HG03469 (cell line): ENCODE measurements around the gene PPM1E.
"Not testable (repeated sequence)": the region's sequence is repeated elsewhere in the genome, so short reads cannot be mapped to it uniquely, and the experiment has no call there.

Experiments used
- ATAC-seq: cut with Tn5 transposase; IDR thresholded peaks from one replicate; pipeline ENCODE4 v1.9.1; 2021; ENCODE audit warnings: mild to moderate bottlenecking, moderate library complexity, moderate number of reproducible peaks; ENCODE audit not compliant: unreplicated experiment

The PPM1E gene

DNA sequence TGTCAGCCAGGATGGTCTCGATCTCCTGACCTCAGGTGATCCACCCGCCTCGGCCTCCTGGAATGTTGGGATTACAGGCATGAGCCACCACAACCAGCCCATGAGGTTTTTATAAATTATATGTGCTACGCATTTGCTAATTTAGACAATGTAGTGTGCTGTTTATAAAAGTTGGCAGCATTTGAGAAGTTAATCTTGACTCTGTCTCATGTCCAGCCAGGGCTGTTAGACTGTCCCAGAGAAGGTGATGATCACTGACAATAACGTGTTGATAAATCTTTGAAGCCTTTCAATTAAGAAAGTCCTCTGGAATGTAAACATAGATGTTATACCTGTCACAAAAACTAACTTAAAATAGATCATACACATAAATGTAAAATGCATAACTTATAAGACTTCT lies 82.0 kb downstream of the PPM1E start:
- ATAC-seq, result no peak

DNA sequence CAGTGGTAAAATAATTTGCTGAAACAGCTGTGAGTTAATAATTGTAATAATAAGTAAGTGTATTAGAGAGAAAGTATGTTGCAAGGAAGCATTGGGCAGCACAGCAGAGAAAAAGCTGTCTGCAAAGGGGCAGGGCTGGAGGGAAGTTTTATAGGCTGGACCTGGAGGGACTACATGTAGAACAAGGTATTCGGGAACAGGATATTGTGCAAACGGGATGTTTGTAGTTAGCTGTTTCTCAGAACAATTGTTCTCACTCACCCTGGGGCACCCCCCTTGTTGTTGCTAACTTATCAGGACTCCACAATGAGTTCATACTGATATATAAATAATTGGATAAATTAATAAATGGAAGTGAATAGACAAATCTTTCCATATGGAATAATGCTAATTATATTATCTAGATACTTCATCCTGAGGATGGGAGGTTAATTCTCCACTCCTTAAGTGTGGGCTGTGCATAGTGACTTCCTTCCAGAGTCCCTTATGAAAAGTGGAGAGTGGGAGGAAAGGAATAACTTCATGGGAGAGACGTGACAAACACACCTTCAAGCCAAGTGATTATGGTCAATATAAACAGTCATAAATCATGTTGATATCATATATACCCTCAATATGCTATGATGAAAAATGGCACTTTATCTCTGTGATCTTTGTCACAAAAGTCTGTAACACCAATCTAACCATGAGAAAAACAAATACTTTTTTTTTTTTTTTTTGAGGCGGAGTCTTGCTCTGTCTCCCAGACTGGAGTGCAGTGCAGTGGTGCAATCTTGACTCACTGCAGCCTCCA lies 85.4 kb downstream of the PPM1E start:
- no peak for ATAC-seq

DNA sequence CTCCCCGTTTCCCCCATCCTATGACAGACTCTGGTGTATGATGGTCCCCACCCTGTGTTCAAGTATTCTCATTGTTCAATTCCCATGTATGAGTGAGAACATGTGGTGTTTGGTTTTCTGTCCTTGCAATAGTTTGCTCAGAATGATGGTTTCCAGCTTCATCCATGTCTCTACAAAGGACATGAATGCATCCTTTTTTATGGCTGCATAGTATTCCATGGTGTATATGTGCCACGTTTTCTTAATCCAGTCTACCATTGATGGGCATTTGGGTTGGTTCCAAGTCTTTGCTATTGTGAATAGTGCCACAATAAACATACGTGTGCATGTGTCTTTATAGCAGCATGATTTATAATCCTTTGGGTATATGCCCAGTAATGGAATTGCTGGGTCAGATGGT lies 90.8 kb downstream of the PPM1E start:
- not testable (repeated sequence) for ATAC-seq

GRCh38 chr17:58850106-58850505 lies 94.5 kb downstream of the PPM1E start:
- not testable (repeated sequence) for ATAC-seq

- ATAC-seq, result no peak
Measured at GRCh38 chr17:58865301-58865700, 109.6 kb downstream of the PPM1E start.

DNA sequence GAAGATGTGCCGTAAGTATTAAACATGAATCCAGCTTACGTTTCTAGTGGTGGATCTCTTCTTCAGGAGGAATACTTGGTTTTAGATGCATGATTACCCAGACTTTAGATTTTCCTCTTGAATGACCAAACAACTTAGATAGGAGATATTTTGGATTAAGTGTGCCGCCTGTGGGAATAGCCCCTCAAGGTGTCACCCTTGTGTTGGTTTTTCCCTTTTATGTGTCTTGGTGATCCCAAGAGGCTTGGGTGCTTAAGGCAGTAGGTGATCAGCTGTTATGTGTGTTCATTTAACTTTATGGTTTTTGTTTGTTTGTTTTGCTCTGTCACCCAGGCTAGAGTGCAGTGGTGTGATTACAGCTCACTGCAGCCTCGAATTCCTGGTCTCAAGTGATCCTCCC lies 115.1 kb downstream of the PPM1E start:
- no peak for ATAC-seq

GRCh38 chr17:58873926-58874325 lies 118.3 kb downstream of the PPM1E start:
- ATAC-seq, result no peak

DNA sequence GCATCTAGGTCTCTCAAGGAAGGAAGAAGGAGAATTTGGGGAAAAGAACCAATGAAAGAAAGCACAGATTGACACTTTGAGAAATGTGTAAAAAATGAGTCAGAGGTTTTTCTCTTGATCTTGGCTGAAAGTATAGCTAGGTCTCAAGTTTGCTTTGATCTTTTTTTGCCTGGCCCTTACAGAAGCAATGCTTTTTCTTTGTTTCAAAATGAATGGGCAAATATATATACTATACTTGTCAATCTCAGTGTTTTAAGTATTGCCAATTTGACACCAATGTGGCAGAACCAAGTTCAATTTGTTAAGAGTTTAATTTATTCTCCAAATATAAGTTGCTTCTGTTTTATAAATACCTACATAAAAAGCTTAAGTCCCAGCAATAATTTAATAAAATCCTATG lies 119.6 kb downstream of the PPM1E start:
- no peak for ATAC-seq

DNA sequence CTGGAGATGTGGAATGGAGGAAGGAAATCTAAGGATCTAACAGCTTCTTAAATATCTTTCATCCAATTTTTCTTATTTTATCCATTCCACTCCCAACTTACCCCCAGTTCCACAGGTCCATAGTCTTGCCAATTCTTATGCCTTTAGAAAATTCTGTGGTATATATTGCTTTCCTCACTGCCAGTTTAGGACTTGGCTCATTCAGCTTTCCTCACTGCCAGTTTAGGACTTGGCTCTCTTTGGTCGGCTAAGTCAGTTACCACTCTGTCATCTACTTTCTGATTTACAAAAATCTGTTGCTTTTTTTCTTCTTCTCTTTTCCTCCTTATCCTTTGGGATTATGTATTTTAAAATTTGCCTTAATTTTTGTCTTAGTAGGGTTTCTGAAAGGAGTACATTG lies 128.5 kb downstream of the PPM1E start:
- ATAC-seq, result no peak

DNA sequence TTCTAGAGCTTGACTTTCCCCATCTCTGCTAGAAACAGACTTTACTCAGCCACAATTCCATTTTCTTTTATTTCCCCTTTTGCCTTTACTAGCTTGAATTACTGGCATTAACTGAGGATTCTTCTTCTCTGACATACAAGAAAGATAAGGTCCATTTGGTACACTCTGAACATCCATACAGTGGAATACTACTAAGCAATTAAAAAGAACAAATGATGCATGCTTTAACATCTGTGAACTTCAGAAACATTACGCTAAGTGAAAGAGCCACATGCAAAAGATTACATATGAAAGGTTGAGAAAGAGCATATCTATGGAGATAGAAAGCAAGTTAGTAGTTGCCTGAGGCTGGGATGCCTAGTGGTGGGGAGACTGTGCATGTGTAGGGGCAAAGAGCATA lies 130.9 kb downstream of the PPM1E start:
- no peak for ATAC-seq

DNA sequence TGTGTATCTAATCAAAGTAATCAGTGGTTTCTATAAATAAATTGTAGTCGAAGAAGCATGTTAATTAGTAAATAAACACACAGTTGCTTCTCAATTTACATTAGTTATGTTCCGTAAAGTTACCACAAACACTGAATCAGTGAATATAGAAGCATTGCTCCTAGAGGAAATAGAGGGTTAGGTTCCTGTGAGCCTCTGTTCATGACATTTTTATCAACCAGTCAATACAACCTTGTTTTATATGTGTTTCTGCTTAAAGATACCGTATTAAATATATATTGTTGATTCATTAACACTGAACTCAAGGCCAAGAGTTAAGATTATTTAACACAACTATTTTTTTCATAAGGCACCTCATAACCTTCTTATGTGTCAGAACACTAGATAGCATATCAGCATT lies 134.3 kb downstream of the PPM1E start:
- no peak for ATAC-seq

DNA sequence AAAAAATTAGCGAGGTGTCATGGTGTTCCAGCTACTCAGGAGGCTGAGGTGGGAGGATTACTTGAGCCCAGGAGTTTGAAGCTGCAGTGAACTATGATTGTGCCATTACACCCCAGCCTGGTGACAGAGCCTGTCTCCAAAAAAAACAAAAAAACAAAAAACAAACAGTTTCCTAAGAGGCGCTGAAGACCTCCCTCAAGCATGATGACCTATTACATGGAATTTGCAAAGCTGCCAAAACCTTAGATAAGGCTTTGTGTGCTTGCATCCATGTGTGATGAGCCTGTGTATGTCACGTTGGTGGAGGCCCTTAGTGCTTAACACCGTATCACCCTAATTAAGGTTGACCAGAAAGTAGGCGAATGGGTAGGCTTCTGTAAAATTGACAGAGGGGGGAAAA lies 143.5 kb downstream of the PPM1E start:
- no peak for ATAC-seq

DNA sequence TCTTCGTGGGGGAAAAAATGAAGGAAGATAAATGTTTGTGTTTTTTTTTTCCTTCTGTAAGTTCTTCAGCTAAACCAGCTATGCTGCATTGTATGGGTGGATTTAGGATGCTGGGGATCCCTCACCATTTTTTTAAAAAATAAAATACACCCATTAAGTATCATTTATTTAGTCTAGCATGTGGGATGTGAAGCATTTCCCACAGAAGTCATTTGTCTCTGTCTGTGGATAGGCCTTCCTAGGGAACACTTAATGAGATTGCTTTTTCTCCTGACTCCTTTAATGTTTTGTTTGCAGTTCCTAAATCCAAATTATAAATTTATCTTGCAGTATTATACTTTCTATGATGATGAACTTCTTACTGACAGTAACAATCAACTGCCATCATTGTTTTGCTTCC lies 146.7 kb downstream of the PPM1E start:
- no peak for ATAC-seq

DNA sequence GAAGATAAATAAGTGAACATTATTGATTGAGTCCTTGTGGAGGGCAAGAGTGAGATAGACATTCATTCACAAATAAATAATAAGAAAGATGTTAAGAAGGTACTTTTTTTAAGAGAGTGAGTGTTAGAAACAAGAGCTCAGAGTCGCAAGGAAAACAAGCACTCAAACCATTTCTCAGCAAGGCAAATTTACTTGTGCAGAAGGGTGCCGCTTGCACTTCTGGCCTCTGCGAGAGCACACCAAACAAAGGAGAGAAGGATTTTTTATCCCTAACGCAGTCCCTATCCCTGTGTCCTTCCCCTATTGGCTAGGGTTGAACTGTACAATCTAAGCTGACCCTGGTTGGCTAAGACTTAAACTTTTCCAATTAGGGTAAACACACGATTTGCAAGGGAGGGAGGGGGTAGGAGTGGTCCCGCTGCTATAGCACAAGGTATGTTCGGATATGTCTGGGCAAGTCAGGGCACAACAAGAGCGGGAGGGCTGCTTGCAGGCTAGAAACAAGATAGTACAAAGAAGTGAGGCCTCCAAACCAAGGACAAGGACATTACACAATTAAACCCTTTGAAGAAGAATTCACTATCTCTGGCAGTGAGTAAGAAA lies 156.2 kb downstream of the PPM1E start:
- no peak for ATAC-seq

DNA sequence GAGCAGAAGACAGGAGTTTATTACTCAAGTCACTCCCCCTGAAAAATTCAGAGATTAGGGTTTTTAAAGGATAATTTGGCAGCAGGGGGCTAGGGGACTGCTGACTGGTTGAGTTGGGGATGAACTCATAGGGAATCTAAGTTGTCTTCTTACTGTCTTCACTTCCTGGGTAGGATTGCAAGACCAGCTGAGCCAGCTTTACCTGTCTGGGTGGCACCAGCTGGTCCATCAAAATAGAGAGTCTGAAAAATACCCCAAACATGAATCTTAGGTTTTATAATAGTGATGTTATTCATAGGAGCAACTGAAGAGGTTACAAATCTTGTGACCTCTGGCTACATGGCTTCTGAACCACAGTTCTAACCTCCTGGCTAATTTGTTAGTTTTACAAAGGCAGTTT lies 157.9 kb downstream of the PPM1E start:
- no peak for ATAC-seq

GRCh38 chr17:58913971-58914769 lies 158.5 kb downstream of the PPM1E start:
- ATAC-seq, result no peak

GRCh38 chr17:58917228-58917627 lies 161.6 kb downstream of the PPM1E start:
- ATAC-seq, result no peak

- no peak for ATAC-seq
Measured at GRCh38 chr17:58918072-58918471, 162.4 kb downstream of the PPM1E start.

- no peak for ATAC-seq
Measured at GRCh38 chr17:58918884-58919283, 163.2 kb downstream of the PPM1E start.

- ATAC-seq, result no peak
Measured at GRCh38 chr17:58920773-58921172, 165.1 kb downstream of the PPM1E start.

DNA sequence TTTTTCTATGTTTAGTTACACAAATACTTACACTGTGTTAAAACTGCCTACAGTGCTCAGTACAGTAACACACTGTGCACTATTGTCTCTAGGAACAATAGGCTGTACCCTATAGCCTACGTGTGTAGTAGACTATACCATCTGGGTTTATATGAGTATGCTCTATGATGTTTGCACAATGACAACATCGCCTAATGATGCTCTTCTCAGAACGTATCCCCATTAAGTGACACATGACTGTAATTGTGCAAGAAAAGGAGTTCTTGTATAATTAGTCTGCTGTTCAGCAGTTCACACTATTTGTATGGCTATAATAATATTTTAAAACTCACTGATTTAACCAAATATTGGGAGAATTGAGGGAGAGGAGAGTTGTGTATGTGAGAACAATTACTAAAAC lies 177.3 kb downstream of the PPM1E start:
- ATAC-seq, result no peak

- no peak for ATAC-seq
Measured at GRCh38 chr17:58936295-58936694, 180.6 kb downstream of the PPM1E start.
